HG03442 (cell line): ENCODE measurements around the gene BAAT.

ENCODE experiments used
- ATAC-seq: cut with Tn5 transposase; IDR thresholded peaks from one replicate; pipeline ENCODE4 v1.9.1; 2021; ENCODE audit warnings: mild to moderate bottlenecking, moderate library complexity; ENCODE audit not compliant: unreplicated experiment

The BAAT gene

GRCh38 chr9:101324245-101324804 is 60.5 kb downstream of the BAAT start:
- no peak for ATAC-seq

DNA sequence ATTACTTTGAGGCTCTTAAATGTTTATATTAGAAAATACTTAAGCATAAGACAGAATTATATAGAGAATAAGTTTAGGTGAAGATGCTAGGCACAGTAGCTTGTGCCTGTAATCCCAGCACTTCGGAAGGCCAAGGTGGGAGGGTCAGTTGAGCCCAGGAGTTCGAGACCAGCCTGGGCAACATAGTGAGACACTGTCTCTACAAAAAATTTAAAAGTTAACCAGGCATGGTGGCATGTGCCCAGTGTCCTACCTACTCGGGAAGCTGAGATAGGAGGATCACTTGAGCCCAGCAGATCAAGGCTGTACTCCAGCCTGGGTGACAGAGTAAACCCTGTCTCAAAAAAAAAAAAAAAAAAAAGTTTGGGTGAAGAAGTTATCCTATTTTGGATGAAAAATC is 61.7 kb downstream of the BAAT start:
- no peak for ATAC-seq

DNA sequence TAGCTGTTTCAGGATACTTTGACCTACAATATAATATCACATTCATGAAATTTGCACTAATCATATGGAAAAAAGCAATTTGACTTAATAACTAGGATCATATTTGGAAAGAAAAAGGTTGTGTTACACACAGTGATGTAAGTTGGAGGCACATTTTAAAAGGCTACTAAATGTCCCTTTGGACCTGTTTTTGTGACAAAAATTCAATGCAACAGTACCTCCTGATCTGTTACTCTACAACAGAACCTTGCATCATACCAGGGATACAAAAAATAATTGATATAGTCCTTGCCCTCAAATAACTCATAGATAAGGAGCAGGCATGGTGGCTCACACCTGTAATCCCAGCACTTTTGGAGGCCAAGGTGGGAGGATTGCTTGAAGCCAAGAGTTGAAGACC is 67.1 kb downstream of the BAAT start:
- ATAC-seq, result no peak

- no peak for ATAC-seq
Observed at GRCh38 chr9:101315112-101315450, 69.7 kb downstream of the BAAT start.

- no peak for ATAC-seq
Observed at GRCh38 chr9:101312661-101313060, 72.1 kb downstream of the BAAT start.

DNA sequence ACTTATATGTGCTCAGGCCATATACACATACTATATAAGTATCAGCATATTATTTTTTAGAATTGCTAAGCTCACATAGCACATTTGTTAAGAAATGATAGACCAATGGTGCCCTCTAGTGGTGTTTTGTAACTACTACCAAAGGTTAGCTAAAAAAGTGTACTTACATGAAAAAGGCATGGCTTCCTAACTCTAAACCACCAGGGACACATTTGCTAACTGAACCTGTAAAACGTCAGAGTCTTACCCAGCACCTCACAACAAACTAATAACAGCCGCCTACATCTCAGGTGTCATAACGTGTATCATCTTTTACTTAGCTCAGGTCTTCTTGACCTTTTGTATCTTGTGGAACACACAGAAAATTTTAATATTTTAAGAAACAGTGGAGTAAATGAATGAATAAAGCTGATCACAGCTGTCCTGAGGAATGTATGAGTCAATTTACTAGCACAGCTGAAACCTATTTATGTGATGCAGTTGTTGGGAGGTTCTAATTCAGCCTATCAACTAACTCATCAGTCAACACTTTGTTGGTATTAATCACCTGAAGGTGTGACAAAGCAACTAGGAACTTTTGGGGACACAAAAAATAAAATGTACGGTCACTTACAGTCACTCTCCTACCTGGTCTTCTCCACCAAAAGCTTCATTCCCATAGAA is 72.9 kb downstream of the BAAT start:
- ATAC-seq, result peak; percentile 90

- no peak for ATAC-seq
Observed at GRCh38 chr9:101311191-101311590, 73.6 kb downstream of the BAAT start.
